HL-60 (cell line): ENCODE measurements around the gene PCSK4.

ENCODE experiments used
- GABPA ChIP-seq: IDR thresholded peaks from 2 replicates; pipeline ENCODE4 v1.6.1; 2012; ENCODE audit warnings: low read depth
- POLR2AphosphoS5 ChIP-seq: IDR thresholded peaks from 2 replicates; pipeline ENCODE4 v1.6.1; 2012; ENCODE audit warnings: low read depth
- SPI1 ChIP-seq: IDR thresholded peaks from 2 replicates; pipeline ENCODE4 v1.6.1; 2012; ENCODE audit warnings: low read depth, mild to moderate bottlenecking, borderline replicate concordance
- TF ChIP-seq, protein P1 (sequence below): IDR thresholded peaks from one replicate; pipeline ENCODE4 v1.5.1; 2011; ENCODE audit warnings: low read length, control low read depth, inconsistent platforms; ENCODE audit not compliant: insufficient read depth
- TF ChIP-seq, protein P2 (sequence below): IDR thresholded peaks from 2 replicates; pipeline ENCODE4 v1.6.1; 2012; ENCODE audit warnings: low read depth; ENCODE audit not compliant: insufficient replicate concordance

DNA sequence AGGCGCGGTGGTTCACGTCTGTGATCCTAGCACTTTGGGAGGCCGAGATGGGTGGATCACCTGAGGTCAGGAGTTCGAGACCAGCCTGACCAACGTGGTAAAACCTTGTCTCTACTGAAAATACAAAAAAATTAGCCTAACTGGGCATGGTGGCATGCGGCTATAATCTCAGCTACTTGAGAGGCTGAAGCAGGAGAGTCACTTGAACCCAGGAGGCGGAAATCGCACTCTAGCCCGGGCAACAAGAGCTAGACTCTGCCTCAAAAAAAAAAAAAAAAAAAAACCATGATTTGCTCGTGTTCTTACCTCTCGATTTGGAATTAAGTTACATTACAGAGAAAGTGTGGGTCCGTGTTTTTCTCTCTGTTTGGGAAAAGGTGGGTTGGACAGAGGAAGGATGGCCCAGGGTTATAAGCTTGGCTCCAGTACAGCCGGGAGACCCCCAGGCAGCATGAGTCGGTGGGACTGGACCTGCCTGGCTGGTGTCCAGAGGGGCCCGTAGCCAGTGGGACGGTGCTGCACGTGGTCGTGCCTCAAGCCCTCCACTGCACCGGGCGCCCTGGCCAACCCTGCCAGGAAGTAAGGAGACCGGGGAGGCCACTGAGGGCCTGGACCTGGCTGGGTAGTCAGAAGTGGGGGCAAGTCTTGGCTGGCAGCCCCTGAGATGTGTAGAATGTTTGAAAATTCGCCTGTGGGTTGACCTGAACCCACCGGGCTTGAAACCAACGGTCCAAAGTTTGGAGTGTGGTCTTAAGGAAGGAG, 48.3 kb downstream of the PCSK4 start:
- TF ChIP-seq, protein P1, sequence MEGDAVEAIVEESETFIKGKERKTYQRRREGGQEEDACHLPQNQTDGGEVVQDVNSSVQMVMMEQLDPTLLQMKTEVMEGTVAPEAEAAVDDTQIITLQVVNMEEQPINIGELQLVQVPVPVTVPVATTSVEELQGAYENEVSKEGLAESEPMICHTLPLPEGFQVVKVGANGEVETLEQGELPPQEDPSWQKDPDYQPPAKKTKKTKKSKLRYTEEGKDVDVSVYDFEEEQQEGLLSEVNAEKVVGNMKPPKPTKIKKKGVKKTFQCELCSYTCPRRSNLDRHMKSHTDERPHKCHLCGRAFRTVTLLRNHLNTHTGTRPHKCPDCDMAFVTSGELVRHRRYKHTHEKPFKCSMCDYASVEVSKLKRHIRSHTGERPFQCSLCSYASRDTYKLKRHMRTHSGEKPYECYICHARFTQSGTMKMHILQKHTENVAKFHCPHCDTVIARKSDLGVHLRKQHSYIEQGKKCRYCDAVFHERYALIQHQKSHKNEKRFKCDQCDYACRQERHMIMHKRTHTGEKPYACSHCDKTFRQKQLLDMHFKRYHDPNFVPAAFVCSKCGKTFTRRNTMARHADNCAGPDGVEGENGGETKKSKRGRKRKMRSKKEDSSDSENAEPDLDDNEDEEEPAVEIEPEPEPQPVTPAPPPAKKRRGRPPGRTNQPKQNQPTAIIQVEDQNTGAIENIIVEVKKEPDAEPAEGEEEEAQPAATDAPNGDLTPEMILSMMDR, result no peak
- TF ChIP-seq, protein P2, sequence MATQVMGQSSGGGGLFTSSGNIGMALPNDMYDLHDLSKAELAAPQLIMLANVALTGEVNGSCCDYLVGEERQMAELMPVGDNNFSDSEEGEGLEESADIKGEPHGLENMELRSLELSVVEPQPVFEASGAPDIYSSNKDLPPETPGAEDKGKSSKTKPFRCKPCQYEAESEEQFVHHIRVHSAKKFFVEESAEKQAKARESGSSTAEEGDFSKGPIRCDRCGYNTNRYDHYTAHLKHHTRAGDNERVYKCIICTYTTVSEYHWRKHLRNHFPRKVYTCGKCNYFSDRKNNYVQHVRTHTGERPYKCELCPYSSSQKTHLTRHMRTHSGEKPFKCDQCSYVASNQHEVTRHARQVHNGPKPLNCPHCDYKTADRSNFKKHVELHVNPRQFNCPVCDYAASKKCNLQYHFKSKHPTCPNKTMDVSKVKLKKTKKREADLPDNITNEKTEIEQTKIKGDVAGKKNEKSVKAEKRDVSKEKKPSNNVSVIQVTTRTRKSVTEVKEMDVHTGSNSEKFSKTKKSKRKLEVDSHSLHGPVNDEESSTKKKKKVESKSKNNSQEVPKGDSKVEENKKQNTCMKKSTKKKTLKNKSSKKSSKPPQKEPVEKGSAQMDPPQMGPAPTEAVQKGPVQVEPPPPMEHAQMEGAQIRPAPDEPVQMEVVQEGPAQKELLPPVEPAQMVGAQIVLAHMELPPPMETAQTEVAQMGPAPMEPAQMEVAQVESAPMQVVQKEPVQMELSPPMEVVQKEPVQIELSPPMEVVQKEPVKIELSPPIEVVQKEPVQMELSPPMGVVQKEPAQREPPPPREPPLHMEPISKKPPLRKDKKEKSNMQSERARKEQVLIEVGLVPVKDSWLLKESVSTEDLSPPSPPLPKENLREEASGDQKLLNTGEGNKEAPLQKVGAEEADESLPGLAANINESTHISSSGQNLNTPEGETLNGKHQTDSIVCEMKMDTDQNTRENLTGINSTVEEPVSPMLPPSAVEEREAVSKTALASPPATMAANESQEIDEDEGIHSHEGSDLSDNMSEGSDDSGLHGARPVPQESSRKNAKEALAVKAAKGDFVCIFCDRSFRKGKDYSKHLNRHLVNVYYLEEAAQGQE, result no peak
- TF ChIP-seq POLR2AphosphoS5 (0 out of 2 replicates have a peak, but pooled peaks have one; percentile 16), GABPA (no peak), SPI1 (no peak)
